ENCODE data around the gene TH. TPM values are rescaled to one million over a fixed set of nuclear protein-coding genes. Genes with fewer than 3 reads are reported as not detected.

TH gene
- total and polyA plus RNA-seq, 3 donors from 2014 or later: 1.1 to 2.0 (median 1.2) TPM

DNA sequence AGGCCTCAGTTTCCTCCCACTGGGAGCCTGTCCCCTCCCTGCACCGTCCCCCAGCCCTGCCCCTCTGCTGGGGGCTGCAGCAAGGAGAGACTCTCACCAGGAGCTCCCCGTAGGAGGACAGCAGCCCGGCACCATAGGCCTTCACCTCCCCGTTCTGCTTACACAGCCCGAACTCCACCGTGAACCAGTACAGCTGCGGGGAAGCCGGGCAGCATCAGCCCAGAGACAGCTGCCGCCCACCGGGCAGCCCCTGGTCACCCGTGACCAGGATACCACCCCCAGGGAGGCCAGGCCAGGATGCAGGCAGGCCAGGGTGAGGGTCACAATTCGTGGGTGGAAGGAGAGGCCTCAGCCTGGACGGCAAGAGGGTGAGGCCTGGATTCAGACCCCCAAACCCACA lies 6.0 kb downstream of the TH start:
- Histone ChIP-seq H3K27me3 (no peaks in the 10 kb centered on the region), H3K4me3 (no peak overlapping the region), H3K36me3 (ENCODE audit: low read depth, missing control alignments) (no peaks in the 10 kb centered on the region), H3K27ac (no peak overlapping the region), H3K9me3 (no peaks in the 10 kb centered on the region), H3K4me1 (peaks cover 16% of the 10 kb centered on the region)
- TF ChIP-seq POLR2A (IDR thresholded peaks at IDR 0.05): no peak
- TF ChIP-seq CTCF (IDR thresholded peaks at IDR 0.05): no peak
- intact Hi-C loops (cut with DNase I; ENCODE audit: low total_unique reads): no loop called here
- WGBS, 2 donors: 83 to 86% methylated on average over 1 to 12 of the region's 13 CpGs
- DNase-seq: no peak

GRCh38 chr11:2164861-2165555 lies 6.6 kb downstream of the TH start:
- no peak for DNase-seq
- intact Hi-C loops (cut with DNase I; ENCODE audit: low total_unique reads): no loop called here
- Histone ChIP-seq H3K36me3 (ENCODE audit: low read depth, missing control alignments) (no peaks in the 10 kb centered on the region), H3K4me1 (peaks cover 16% of the 10 kb centered on the region), H3K4me3 (no peak overlapping the region), H3K9me3 (no peaks in the 10 kb centered on the region), H3K27me3 (no peaks in the 10 kb centered on the region), H3K27ac (no peak overlapping the region)
- no peak for TF ChIP-seq CTCF (IDR thresholded peaks at IDR 0.05)
- TF ChIP-seq POLR2A (IDR thresholded peaks at IDR 0.05): no peak
- 79 to 81% methylated on average over 6 to 20 of the region's 20 CpGs for WGBS, 2 donors

DNA sequence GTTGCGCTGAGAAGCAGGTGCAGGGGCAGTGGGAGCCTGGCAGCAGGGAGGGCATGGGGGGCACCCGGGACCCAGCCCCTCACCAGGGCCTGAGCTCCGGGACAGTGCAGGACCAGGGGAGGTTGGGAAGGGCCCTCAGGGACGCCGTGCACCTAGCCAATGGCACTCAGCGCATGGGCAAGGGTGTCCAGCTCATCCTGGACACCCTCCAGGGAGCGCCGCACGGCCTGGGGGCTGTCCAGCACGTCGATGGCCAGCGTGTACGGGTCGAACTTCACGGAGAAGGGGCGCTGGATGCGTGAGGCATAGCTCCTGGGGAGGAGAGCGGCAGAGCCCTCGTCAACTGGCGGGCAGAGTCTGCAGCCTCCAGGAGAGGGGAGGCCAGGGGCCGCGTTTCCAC lies 7.5 kb downstream of the TH start:
- Histone ChIP-seq H3K36me3 (ENCODE audit: low read depth, missing control alignments) (no peaks in the 10 kb centered on the region), H3K27me3 (no peaks in the 10 kb centered on the region), H3K9me3 (no peaks in the 10 kb centered on the region), H3K4me1 (peaks cover 16% of the 10 kb centered on the region), H3K4me3 (no peak overlapping the region), H3K27ac (no peak overlapping the region)
- intact Hi-C loops (cut with DNase I; ENCODE audit: low total_unique reads): no loop called here
- 89 to 91% methylated on average over 11 to 22 of the region's 22 CpGs for WGBS, 2 donors
- TF ChIP-seq POLR2A (IDR thresholded peaks at IDR 0.05): no peak
- TF ChIP-seq CTCF (IDR thresholded peaks at IDR 0.05): no peak
- DNase-seq: no peak

DNA sequence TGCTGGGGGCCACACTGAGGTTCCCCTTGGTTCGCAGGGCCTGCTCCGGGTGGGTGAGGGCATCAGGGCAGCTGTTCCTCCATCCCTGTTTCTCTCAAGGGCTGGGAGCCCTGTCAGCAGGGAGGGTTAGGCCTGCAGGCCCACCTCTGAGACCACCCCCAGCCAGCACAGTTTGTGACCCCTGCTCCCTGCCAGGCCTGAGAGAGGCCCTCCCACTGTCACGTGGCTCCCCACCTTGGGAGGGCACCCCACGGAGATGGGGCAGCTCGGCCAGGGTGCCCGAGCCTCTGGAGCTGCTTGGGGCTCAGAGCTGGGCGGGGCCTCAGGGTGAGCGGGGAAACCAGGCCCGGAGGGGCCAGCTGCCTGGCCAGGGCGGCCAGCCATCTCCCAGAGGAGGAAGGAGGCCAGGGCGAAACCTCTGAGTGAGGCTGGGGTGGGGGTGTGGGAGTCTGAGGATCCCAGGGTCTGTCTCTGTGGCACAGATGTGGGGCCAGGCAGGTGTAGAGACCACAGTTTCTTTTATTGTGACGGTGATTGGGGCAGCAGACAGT lies 8.1 kb downstream of the TH start:
- intact Hi-C loops (cut with DNase I; ENCODE audit: low total_unique reads): no loop called here
- H3K36me3 ChIP-seq (ENCODE audit: low read depth, missing control alignments): no peaks in the 10 kb centered on the region
- peaks cover 12% of the 10 kb centered on the region for H3K4me1 ChIP-seq
- DNase-seq: no peak
- no peaks in the 10 kb centered on the region for H3K9me3 ChIP-seq
- no peak for TF ChIP-seq POLR2A (IDR thresholded peaks at IDR 0.05)
- no peak for TF ChIP-seq CTCF (IDR thresholded peaks at IDR 0.05)
- no peak overlapping the region for H3K27ac ChIP-seq
- H3K27me3 ChIP-seq: no peaks in the 10 kb centered on the region
- H3K4me3 ChIP-seq: no peak overlapping the region
- 92 to 100% methylated on average over 1 to 12 of the region's 12 CpGs for WGBS, 2 donors
